KOPT-K1 (cell line): ENCODE data around the gene APOL4.
"Not testable (repeated sequence)": the region's sequence is repeated elsewhere in the genome, so short reads cannot be mapped to it uniquely, and the experiment has no call there.

ENCODE experiments used
- H3K27ac ChIP-seq: fragments of 200-600 bp; sonication (generic); 2 replicates; pipeline ENCODE4 v1.5.1; 2016; ENCODE audit warnings: antibody characterized with exemption, mild to moderate bottlenecking, low read depth, low read length; ENCODE audit not compliant: poor library complexity, severe bottlenecking
- H3K36me3 ChIP-seq: fragments of 200-600 bp; sonication (generic); 2 replicates; pipeline ENCODE4 v1.5.1; 2017; ENCODE audit warnings: antibody characterized with exemption, mild to moderate bottlenecking, low read length, moderate library complexity; ENCODE audit not compliant: insufficient read depth
- H3K9me3 ChIP-seq: fragments of 200-600 bp; sonication (generic); 2 replicates; pipeline ENCODE4 v1.5.1; 2017; ENCODE audit warnings: antibody characterized with exemption, low read length, mild to moderate bottlenecking; ENCODE audit not compliant: insufficient read depth, poor library complexity, severe bottlenecking

The APOL4 gene

DNA sequence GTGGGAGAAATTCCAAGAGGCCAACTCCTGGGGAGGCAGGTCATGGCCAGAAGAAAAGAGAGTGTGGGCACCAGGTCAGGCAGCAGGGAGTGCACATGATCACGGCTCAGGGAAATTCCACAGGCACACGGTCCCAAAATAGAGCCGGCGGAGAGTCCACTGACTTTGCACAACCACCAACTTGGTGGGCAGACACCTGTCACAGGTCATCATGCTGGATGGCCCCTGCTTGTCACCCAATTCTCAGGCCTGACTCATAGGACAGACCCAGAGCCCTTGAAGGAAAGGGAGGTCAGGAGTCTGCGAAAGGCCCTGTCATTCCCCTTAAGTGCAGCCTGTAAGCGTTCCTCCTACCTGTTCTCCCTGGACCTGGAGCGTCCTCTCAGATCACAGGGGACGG lies 21.9 kb upstream of the APOL4 start:
- Histone ChIP-seq H3K36me3 (peaks cover 31% of the 10 kb centered on the region), H3K27ac (no peak overlapping the region), H3K9me3 (no peaks in the 10 kb centered on the region)

DNA sequence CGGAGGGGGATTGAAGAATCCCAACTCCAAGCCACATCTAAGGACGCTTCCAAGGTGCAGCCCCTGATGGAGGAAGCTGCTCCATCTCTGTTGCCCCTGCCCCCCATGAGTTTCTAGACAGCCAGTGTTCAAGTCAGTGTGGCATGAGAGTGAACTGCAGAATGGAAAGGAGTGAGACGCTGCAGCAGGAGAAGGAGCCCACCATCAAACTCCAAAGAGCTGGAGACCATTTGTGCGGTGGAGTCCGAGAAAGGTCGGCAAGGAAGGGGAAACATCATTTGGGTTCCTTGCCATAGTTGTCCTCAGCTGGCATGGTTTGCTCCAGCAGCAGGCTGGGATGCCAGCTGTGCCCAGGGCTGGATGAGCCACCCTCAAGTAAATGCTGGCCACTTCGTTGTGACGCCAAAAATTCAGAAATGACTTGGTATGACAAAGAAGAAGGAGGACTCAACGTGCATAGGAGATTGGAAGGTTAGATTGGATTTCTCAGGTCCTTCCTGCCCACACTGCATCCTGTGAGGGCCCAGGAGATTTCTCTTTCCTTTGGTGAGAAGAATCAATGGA lies 21.4 kb upstream of the APOL4 start:
- H3K9me3 ChIP-seq: no peaks in the 10 kb centered on the region
- no peak overlapping the region for H3K27ac ChIP-seq
- peaks cover 25% of the 10 kb centered on the region for H3K36me3 ChIP-seq

DNA sequence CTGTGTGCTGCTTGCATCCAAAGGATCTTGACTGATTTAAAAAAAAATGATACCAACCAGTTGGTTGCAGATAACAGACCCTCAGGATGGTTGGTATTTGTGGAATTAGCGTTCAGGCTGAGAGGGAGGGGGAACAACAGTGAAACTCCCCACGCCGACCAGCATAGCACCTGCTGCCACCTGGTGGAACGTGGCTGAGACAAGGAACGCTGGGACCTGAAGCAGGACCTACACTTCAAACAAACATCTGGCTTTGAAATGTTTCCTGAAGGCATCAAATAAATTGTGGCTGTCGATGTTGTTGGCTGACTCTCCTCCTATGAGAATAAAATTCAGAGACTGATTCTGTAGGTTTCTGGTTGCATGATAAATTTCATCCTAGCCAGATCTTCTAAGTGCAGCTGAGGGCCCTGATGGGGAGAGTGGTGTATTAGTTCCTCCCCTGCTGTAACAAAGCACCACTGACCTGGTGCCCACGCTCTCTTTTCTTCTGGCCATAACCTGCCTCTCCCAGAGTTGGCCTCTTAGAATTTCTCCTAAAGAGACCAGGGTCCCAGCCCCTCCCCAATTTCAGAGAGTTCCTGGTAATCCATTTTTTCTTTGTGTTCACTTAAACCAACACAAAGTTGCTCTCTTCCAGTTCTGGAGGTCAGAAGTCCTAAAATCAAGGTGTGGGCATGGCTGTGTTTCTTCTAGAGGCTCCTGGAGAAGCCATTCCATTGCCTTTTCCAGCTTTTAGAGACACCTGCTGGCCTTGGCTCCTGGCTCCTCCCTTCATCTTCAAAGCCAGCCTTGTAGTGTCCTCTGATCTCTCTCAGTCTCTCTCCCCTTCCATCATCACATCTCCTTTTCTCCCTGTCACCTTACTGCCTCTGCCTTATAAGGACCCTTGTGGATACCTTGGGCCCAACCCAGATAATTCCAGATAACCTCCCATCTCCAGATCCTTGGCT lies 20.5 kb upstream of the APOL4 start:
- H3K27ac ChIP-seq: no peak overlapping the region
- no peaks in the 10 kb centered on the region for H3K9me3 ChIP-seq
- H3K36me3 ChIP-seq: peaks cover 16% of the 10 kb centered on the region; the same call in 1 of the 2 replicates

DNA sequence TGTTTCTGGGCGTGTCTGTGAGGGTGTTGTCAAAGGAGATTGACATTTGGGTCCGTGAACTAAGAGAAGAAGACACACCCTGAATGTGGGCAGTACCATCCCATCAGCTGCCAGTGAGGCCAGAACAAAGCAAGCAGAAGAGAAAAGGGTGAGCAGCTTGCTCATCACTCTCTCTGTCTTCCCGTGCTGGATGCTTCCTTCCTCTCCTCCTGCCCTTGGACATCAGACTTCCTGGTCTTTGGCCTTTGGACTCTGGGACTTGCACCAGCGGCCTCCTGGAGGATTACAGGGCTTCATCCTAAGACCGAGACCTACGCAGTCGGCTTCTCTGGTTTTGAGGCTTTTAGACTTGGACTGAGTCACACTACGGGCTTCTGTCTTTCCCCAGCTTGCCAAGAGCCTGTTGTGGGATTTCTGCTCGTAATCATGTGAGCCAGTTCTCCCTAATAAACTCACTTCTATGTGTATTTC lies 18.9 kb upstream of the APOL4 start:
- Histone ChIP-seq H3K36me3 (0 out of 2 replicates have a peak, but pooled peaks cover 8% of the 10 kb centered on the region), H3K27ac (no peak overlapping the region), H3K9me3 (no peaks in the 10 kb centered on the region)

DNA sequence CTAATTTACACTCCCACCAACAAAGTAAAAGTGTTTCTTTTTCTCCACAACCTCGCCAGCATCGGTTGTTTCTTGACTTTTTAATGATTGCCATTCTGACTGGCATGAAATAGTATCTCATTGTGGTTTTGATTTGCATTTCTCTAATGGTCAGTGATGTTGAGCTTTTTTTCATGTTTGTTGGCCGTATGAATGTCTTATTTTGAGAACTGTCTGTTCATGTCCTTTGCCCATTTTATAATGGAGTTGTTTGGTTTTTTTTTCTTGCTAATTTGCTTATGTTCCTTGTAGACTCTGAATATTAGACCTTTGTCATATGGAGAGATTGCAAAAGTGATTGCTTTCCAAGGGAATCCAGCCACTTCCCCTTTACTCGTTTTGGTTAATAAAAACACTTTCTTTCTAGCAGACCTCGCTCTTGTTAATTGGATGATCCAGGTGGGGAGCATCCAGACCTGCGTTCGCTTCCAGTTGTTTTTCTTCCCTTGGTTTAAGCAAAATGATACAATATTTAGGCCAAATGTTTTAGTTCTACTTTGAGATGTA lies 17.1 kb upstream of the APOL4 start:
- H3K27ac ChIP-seq: no peak overlapping the region
- H3K36me3 ChIP-seq: no peaks in the 10 kb centered on the region
- no peaks in the 10 kb centered on the region for H3K9me3 ChIP-seq

DNA sequence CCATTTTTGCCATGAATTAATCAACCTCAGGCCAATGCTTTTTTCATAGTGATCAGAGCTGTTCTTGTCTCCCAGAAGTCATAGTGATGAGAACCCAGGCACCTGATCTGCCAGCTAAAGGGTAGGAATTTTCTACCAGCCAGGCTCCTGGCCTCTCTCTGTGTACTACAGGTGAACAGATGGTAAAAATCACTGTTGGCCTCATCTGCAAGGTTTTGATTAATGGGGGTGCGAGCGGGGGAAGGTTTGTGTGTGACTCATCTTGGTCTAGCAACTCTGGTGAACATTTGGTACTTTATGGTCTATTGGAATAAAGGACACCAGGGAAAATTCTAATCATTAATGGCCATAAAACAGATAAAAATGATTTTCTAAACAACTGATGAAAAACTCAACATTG lies 14.4 kb upstream of the APOL4 start:
- H3K27ac ChIP-seq: no peak overlapping the region
- H3K9me3 ChIP-seq: no peaks in the 10 kb centered on the region
- no peaks in the 10 kb centered on the region for H3K36me3 ChIP-seq

DNA sequence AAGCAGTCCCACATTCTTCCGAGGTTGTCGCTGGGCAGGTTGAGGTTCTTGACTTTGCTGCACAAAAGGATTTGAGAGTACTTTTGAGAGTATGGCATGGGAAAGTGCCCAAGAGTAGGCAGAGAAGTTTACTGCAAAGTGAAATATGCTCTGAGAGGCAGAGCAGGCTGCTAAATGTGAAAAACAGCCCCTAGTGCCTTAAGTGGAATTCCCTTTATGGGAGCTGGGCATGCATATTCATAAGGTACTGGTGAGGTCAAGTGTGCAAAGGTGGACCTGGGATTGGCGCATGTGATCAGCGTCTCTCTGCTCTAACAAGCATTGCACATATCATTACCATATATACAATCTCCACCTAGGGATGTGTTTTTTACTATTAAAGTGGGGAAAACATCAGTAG lies 12.0 kb upstream of the APOL4 start:
- H3K27ac ChIP-seq: no peak overlapping the region

DNA sequence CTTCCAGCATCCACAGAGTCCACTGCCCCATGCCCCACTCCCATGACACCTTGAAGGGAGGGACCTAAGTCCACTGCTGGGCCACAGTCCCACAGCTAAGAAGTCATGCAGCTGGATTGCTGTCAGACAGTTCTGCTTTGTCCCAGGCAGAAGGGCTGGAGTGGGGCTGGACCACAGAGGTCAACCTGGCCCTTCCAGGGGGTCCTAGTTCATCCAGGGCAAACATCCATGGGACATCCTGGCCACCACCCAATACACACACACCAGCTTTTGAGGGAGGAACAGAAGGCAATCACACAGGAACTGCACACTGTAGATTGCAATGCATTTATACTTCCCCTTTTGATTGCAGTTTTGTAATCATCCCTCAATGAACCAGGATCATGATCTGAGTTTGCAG lies 11.3 kb upstream of the APOL4 start:
- peaks cover 13% of the 10 kb centered on the region for H3K9me3 ChIP-seq
- no peak overlapping the region for H3K27ac ChIP-seq

More for the DNA sequence above, 12.0 kb upstream of the APOL4 start:
- H3K9me3 ChIP-seq: peaks cover 13% of the 10 kb centered on the region
- H3K36me3 ChIP-seq: no peaks in the 10 kb centered on the region

DNA sequence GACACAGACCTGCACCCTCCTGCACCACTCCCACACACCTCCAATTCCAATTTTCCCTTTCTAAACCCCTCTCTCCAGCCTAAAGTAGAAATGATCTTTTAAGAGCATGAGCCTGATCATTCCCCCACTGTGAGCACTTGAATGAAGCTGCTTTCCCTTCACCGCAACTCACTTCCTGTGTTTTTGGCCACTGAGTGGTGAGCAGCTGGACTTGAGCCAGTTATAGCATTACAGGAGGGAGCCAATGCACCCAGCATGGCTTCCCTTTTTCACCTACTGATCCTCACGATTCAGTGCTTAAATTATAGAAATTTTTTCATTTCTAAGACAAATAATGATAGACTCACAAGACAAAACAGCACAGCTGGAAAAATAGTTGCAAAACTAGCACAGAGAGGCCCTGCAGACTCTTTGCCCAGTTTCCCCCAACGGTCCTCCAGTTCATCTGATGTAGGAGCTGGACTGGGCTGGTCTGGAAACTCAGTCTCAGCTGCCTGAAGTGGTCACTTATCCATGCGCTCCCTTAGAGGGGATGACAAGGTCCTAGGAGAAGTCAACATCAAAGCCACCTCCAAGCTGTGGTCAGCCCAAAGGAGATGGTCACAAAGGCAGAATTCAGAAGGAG lies 9.7 kb upstream of the APOL4 start:
- peaks cover 13% of the 10 kb centered on the region for H3K9me3 ChIP-seq
- H3K27ac ChIP-seq: no peak overlapping the region
- no peaks in the 10 kb centered on the region for H3K36me3 ChIP-seq

More for the DNA sequence above, 11.3 kb upstream of the APOL4 start:
- no peaks in the 10 kb centered on the region for H3K36me3 ChIP-seq

DNA sequence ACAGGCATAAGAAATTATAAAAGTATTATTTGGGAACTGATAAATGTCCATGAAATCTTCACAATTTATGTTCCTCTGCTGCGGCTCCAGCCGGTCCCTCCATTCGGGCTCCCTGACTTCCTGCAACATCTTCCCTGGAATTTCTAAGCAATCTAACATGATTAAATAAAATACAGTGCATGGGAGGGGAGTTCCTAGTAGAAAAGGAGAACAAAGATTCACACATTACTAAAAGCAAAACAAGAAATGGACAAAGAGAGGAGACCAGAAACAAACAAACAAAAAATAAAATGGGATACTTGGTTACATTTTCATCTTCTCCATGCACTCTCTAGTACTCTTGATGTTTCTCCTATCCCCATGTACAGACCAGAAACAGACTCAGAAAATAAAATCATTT lies 8.6 kb upstream of the APOL4 start:
- H3K27ac ChIP-seq: no peak overlapping the region
- no peaks in the 10 kb centered on the region for H3K36me3 ChIP-seq
- peaks cover 13% of the 10 kb centered on the region for H3K9me3 ChIP-seq

DNA sequence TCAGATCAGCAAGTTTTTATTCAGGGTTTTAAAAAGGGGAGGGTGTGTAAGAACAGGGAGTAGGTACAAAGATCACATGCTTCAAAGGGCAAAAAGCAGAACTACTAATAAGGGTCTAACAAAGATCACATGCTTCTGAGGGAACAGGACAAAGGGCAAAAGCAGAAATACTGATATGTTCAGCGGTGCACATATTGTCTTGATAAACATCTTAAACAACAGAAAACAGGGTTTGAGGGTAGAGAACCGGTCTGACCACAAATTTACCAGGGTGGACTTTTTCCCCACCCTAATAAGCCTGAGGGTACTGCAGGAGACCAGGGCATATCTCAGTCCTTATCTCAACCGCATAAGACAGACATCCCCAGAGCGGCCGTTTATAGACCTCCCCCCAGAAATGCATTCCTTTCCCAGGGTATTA lies 7.9 kb upstream of the APOL4 start:
- H3K27ac ChIP-seq, H3K36me3 ChIP-seq: not testable (repeated sequence)
- H3K9me3 ChIP-seq: peaks cover 13% of the 10 kb centered on the region

DNA sequence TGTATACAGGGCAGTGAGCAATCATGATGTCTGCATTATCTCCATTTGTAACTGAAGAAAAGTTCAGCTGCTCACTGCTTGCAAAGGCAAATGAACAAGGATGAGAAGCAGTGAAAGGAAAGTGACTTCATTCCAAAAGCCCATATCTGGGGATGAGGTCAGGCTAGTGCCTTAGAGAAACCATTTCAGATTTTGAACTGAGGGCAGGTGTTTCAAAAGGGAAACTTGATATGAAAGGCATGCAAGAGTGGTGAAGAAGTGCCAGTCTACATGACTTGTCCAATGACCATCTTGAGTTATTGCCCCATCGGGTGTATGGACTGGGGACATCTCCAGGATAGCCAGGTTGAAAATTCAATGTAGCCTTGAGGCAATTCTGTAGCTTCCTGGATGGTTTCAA lies 7.3 kb upstream of the APOL4 start:
- Histone ChIP-seq H3K27ac (no peak overlapping the region), H3K9me3 (peaks cover 13% of the 10 kb centered on the region), H3K36me3 (no peaks in the 10 kb centered on the region)

DNA sequence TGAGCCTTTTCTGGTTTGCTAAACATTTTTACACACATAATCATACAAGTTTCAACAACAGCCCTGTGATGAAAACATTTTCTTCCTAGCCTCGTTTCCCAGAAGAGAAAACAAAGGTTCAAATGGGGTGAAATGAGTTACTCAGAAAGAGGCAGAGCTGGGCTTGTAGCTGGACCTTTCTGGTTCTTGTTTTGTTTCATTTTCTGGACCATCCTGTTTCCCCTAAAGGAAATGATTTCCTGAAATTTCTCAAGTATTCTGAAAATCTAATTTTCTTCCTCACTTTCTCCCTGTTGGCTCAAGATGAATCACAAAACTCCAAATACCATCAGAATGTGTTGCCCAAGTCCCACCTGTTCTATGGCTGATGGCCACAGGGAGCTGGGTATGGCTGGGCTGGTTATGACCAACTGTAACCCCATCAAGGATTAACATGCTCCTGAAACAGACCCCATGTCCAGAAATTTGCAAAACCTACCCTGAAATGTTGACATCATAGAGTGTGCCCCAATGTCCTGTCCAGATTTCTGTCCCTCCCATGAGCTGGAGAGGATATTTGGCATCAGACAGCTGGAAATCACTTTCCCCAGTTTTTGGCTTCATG lies 6.7 kb upstream of the APOL4 start:
- Histone ChIP-seq H3K36me3 (no peaks in the 10 kb centered on the region), H3K9me3 (peaks cover 13% of the 10 kb centered on the region), H3K27ac (no peak overlapping the region)

DNA sequence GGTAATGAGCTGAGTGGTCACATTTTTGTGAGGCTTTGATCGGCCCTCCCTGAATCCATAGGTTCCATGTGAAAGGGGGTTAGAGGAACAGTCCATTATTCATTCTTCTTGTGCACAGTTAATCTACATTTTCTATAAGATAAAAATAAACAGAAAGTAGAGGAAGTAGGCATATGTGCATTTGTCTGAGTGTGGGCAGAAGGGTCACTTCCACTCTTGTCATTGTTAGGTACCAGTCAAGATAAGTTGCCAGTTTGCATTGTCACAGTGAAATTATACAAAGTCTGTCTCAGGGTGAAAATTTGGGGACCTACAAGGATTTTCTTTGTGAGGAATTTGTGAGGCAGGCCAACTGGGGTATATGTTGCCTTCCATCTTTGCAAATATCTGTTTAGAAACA lies 4.6 kb upstream of the APOL4 start:
- Histone ChIP-seq H3K27ac (no peak overlapping the region), H3K36me3 (no peaks in the 10 kb centered on the region), H3K9me3 (peaks cover 13% of the 10 kb centered on the region)

DNA sequence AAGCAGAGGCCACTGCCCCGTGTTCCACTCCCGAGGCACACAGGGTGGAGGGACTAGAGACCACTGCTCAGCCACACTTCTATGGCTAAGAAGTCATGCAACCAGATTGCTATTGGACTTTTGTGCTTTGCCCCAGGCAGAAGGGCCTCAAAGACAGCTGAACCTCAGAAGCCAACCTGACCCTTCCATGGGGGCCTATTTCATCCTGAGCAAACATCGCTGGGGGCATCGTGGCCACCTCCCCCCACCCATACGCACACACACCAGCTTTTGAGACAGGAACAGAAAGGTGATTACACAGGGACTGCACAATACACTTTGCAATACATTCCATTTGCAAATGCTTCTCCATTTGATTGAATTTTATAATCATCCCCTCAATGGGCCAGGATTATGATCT lies 4.0 kb upstream of the APOL4 start:
- H3K9me3 ChIP-seq: peaks cover 13% of the 10 kb centered on the region
- H3K36me3 ChIP-seq, H3K27ac ChIP-seq: not testable (repeated sequence)
